HG02981 (cell line): ENCODE measurements around the gene PCDHGA11.
"Not testable (repeated sequence)": the region's sequence is repeated elsewhere in the genome, so short reads cannot be mapped to it uniquely, and the experiment has no call there.

ENCODE experiments used
- ATAC-seq: cut with Tn5 transposase; IDR thresholded peaks from one replicate; pipeline ENCODE4 v1.9.1; 2021; ENCODE audit warnings: mild to moderate bottlenecking, moderate library complexity; ENCODE audit not compliant: unreplicated experiment

Gene PCDHGA11

GRCh38 chr5:141420855-141421488 lies at the start of gene PCDHGA11:
Gene PCDHGA11, plus strand, starts transcription at chr5:141421051. Its CDS starts 177 bp downstream, at chr5:141421228.
- ATAC-seq: peak; percentile 34

GRCh38 chr5:141371572-141372475 lies 49.0 kb upstream of the PCDHGA11 start:
- ATAC-seq: no peak

GRCh38 chr5:141373673-141374317 lies 47.1 kb upstream of the PCDHGA11 start, which contains the start of gene PCDHGA6:
Gene PCDHGA6, plus strand, starts transcription at chr5:141373891. Its CDS starts 193 bp downstream, at chr5:141374084.
- no peak for ATAC-seq

GRCh38 chr5:141374627-141375026 lies 46.2 kb upstream of the PCDHGA11 start:
- ATAC-seq: no peak

- ATAC-seq: not testable (repeated sequence)
Observed at GRCh38 chr5:141375444-141376155, 45.3 kb upstream of the PCDHGA11 start.

- no peak for ATAC-seq
Observed at GRCh38 chr5:141382469-141383294, 38.2 kb upstream of the PCDHGA11 start, which contains the start of gene PCDHGA7. Gene PCDHGA7, plus strand, starts transcription at chr5:141382742. Its CDS starts 158 bp downstream, at chr5:141382900.

GRCh38 chr5:141383345-141383744 lies 37.5 kb upstream of the PCDHGA11 start:
- no peak for ATAC-seq

- ATAC-seq: no peak
Observed at GRCh38 chr5:141384471-141385267, 36.2 kb upstream of the PCDHGA11 start.

GRCh38 chr5:141387557-141388311 lies 33.1 kb upstream of the PCDHGA11 start, which contains the start of gene PCDHGB4:
Gene PCDHGB4, plus strand, starts transcription at chr5:141387698. Its CDS starts 187 bp downstream, at chr5:141387885.
- peak; percentile 47 for ATAC-seq

GRCh38 chr5:141388661-141389060 lies 32.2 kb upstream of the PCDHGA11 start:
- no peak for ATAC-seq

- ATAC-seq: no peak
Observed at GRCh38 chr5:141389153-141390042, 31.5 kb upstream of the PCDHGA11 start.

- ATAC-seq: no peak
Observed at GRCh38 chr5:141392429-141393198, 28.2 kb upstream of the PCDHGA11 start, which contains the start of gene PCDHGA8. Gene PCDHGA8, plus strand, starts transcription at chr5:141392633. Its CDS starts 181 bp downstream, at chr5:141392814.

- no peak for ATAC-seq
Observed at GRCh38 chr5:141393267-141393666, 27.6 kb upstream of the PCDHGA11 start.

- not testable (repeated sequence) for ATAC-seq
Observed at GRCh38 chr5:141394401-141395187, 26.3 kb upstream of the PCDHGA11 start.

- ATAC-seq: peak; percentile 87
Observed at GRCh38 chr5:141397756-141398551, 22.9 kb upstream of the PCDHGA11 start, which contains the start of gene PCDHGB5. Gene PCDHGB5, plus strand, starts transcription at chr5:141397947. Its CDS starts 181 bp downstream, at chr5:141398128.
